Measurements from ENCODE around the gene ZMYND8. TPM values are rescaled to one million over a fixed set of nuclear protein-coding genes. Genes with fewer than 3 reads are reported as not detected.

Gene ZMYND8
- total and polyA plus RNA-seq, 10 of the 15 experiments (the other 5 are each of a cell fraction or from before 2014, with no cell fraction given): 12.9 to 54.8 (median 23.1) TPM

- POLR2A ChIA-PET: interaction anchor here (0.5 to 5.7 kb wide), 18 partner anchors 8 to 370 kb away, joined by 3 to 58 read pairs (median 6); partner anchors contain the start of gene NCOA3
Measured at GRCh38 chr20:47356220-47356525, 326 bp downstream of the ZMYND8 start.

More at GRCh38 chr20:47356220-47356525, 326 bp downstream of the ZMYND8 start:
- Histone ChIP-seq H3K9me3 (replicated peaks; ENCODE audit: control insufficient read depth, insufficient read depth, low read length) (no peaks in the 10 kb centered on the region), H3K9ac (ENCODE audit: control insufficient read depth, insufficient read depth, low read length) (peak overlapping the region; percentile 93), H2AFZ (ENCODE audit: control insufficient read depth, low read depth, low read length) (peak overlapping the region; percentile 53; the same call in 1 of the 2 replicates), H3K79me2 (ENCODE audit: control insufficient read depth, insufficient read depth, low read length) (peaks cover 62% of the 10 kb centered on the region), H3K27ac (ENCODE audit: control insufficient read depth, insufficient read depth) (peak overlapping the region; percentile 99), H3K36me3 (ENCODE audit: control insufficient read depth in 2 of 2, insufficient read depth in 2 of 2, low read length in 1 of 2) (no peaks in the 10 kb centered on the region), H3K4me1 (ENCODE audit: control insufficient read depth, insufficient read depth, low read length) (peaks cover 46% of the 10 kb centered on the region), H3K27me3 (replicated peaks in 1 of 2; ENCODE audit: control insufficient read depth in 2 of 2, insufficient read depth in 2 of 2, low read length in 1 of 2) (no peaks in the 10 kb centered on the region), H3K4me2 (ENCODE audit: control insufficient read depth, insufficient read depth) (peak overlapping the region; percentile 95), H4K20me1 (ENCODE audit: control insufficient read depth, insufficient read depth) (no peaks in the 10 kb centered on the region), H3K4me3 (peak overlapping the region; percentile 77)
- no peak for DNase-seq (ENCODE audit: low read depth, low spot score)
- in situ Hi-C loops (cut with MboI): no loop called here
- FAIRE-seq: no peak
- ChIA-PET SMC1A (ENCODE audit: uncharacterized antibody, unreplicated experiment) (interaction anchor here (0.7 to 6.5 kb wide), 11 partner anchors 8 to 265 kb away, joined by 3 to 72 read pairs (median 8); no protein-coding TSS in a partner anchor), RAD21 (ENCODE audit: unreplicated experiment) (interaction anchor here (0.6 to 13.0 kb wide), 20 partner anchors 8 to 160 kb away, joined by 3 to 123 read pairs (median 6); no protein-coding TSS in a partner anchor), CTCF (interaction anchor here (0.9 to 13.0 kb wide), 9 partner anchors 9 to 160 kb away, joined by 3 to 129 read pairs (median 5); no protein-coding TSS in a partner anchor)
- no peak; the same call in 2 of the 3 replicates for ATAC-seq
- intact Hi-C loops (cut with micrococcal nuclease; ENCODE audit: unreplicated experiment): no loop called here
- TF ChIP-seq MYB (IDR thresholded peaks at IDR 0.05; ENCODE audit: borderline replicate concordance, low read depth, low read length) (no peak), ZNF592 (IDR thresholded peaks at IDR 0.05) (no peak), BACH1 (IDR thresholded peaks at IDR 0.05; ENCODE audit: borderline replicate concordance) (no peak), IKZF2 (IDR thresholded peaks at IDR 0.05) (no peak), ZNF384 (IDR thresholded peaks at IDR 0.05; ENCODE audit: borderline replicate concordance, low read depth, low read length) (peak; percentile 23; the same call in 1 of the 2 replicates), PAX8 (IDR thresholded peaks at IDR 0.05) (no peak), HDGF (IDR thresholded peaks at IDR 0.05) (no peak), SIN3A (IDR thresholded peaks at IDR 0.05; ENCODE audit: low read depth, low read length) (no peak), CUX1 (IDR thresholded peaks at IDR 0.05; ENCODE audit: insufficient replicate concordance, low read depth, low read length) (no peak), MXI1 (IDR thresholded peaks at IDR 0.05; ENCODE audit: low read depth, low read length) (no peak), NR2F1 (conservative IDR thresholded peaks at IDR 0.05) (no peak), CREM (IDR thresholded peaks at IDR 0.05; ENCODE audit: low read depth) (no peak), CHD1 (IDR thresholded peaks at IDR 0.05; ENCODE audit: low read depth, low read length) (0 out of 2 replicates have a peak, but pooled peaks have one; percentile 41), SMAD1 (IDR thresholded peaks at IDR 0.05; ENCODE audit: low read depth, partially characterized antibody) (peak; percentile 55), HDAC6 (IDR thresholded peaks at IDR 0.05; ENCODE audit: unreplicated experiment) (no peak), ZNF24 (IDR thresholded peaks at IDR 0.05) (no peak)
- no TSS peak for BruUV-seq (replicated peaks)

All from GM12878 (cell line).